NCI-H1930 (cell line): ENCODE results near the gene TNNI3.
A peak's percentile ranks its signal among the peaks of the same experiment; 100 is the strongest.
"Not testable (repeated sequence)": the region's sequence is repeated elsewhere in the genome, so short reads cannot be mapped to it uniquely, and the experiment has no call there.

ENCODE experiments used
- DNase-seq, 2 experiments: peaks; one replicate each; lab custom pipeline; 2025; lab: John Stamatoyannopoulos, UW

Gene TNNI3

GRCh38 chr19:55157064-55157908 lies at the start of gene TNNI3:
Gene TNNI3, minus strand, starts transcription at chr19:55157732. Its CDS starts 143 bp downstream, at chr19:55157589.
- no peak for DNase-seq

- peak in 1 of 2 experiments; percentile 48 for DNase-seq
Measured at GRCh38 chr19:55206664-55207500, 49.4 kb upstream of the TNNI3 start.

GRCh38 chr19:55202199-55202598 lies 44.7 kb upstream of the TNNI3 start:
- not testable (repeated sequence) for DNase-seq

GRCh38 chr19:55199620-55200204 lies 42.2 kb upstream of the TNNI3 start:
- no peak for DNase-seq

- no peak for DNase-seq
Measured at GRCh38 chr19:55198651-55199050, 41.1 kb upstream of the TNNI3 start.

GRCh38 chr19:55197528-55197927 lies 40.0 kb upstream of the TNNI3 start:
- DNase-seq, result peak in 1 of 2 experiments; percentile 64

- peak; percentile 37 to 55 for DNase-seq
Measured at GRCh38 chr19:55196803-55197202, 39.3 kb upstream of the TNNI3 start.

- DNase-seq, result no peak
Measured at GRCh38 chr19:55193481-55193880, 35.9 kb upstream of the TNNI3 start.

GRCh38 chr19:55189403-55189835 lies 31.9 kb upstream of the TNNI3 start:
- DNase-seq, result no peak

GRCh38 chr19:55188625-55189024 lies 31.1 kb upstream of the TNNI3 start:
- no peak for DNase-seq

- DNase-seq, result no peak
Measured at GRCh38 chr19:55186080-55186479, 28.5 kb upstream of the TNNI3 start.

GRCh38 chr19:55181740-55182139 lies 24.2 kb upstream of the TNNI3 start:
- no peak for DNase-seq

GRCh38 chr19:55179606-55180484 lies 22.3 kb upstream of the TNNI3 start, which contains the start of gene SYT5:
Gene SYT5, minus strand, starts transcription at chr19:55180289. Its CDS starts 1,248 bp downstream, at chr19:55179041.
- DNase-seq, result peak; percentile 23 to 50

GRCh38 chr19:55178781-55179599 lies 21.5 kb upstream of the TNNI3 start:
- peak; percentile 93 to 94 for DNase-seq

- DNase-seq, result peak; percentile 36 to 49
Measured at GRCh38 chr19:55176076-55176475, 18.5 kb upstream of the TNNI3 start.

GRCh38 chr19:55175117-55175867 lies 17.8 kb upstream of the TNNI3 start:
- DNase-seq, result peak; percentile 65 to 81

GRCh38 chr19:55174425-55175116 lies 17.0 kb upstream of the TNNI3 start:
- DNase-seq, result peak in 1 of 2 experiments; percentile 54

- DNase-seq, result peak; percentile 79
Measured at GRCh38 chr19:55173714-55174409, 16.3 kb upstream of the TNNI3 start.
